Heart left ventricle (tissue), 16 donors: Measurements from ENCODE around the gene SCML2. TPM values are rescaled to one million over a fixed set of nuclear protein-coding genes. Genes with fewer than 3 reads are reported as not detected.

Experiments used
- ATAC-seq, 4 donors: fragments of 200-7000 bp; cut with Tn5 transposase; one replicate each; pipeline ENCODE4 v1.9.1; 2020 to 2022; ENCODE audit warnings: moderate library complexity in 4 of 4, mild to moderate bottlenecking in 3 of 4, moderate number of reproducible peaks in 1 of 4
- DNase-seq, 5 donors: peaks; one replicate each; pipeline ENCODE4 v3.0.0-alpha.2; 2020
- H3K27ac ChIP-seq, 12 donors: fragments of 200-600 bp; sonication (generic) in 4 of 12; one replicate each; pipeline versions ENCODE4 v1.5.0 to v1.8.0; 2016 to 2022; ENCODE audit warnings: mild to moderate bottlenecking in 2 of 12
- H3K27me3 ChIP-seq, 9 donors: fragments of 200-600 bp; sonication (generic) in 2 of 9; one replicate each; pipeline versions ENCODE4 v1.5.1 to v1.8.0; 2016 to 2022; ENCODE audit warnings: mild to moderate bottlenecking in 3 of 9
- H3K36me3 ChIP-seq, 9 donors: fragments of 200-600 bp; sonication (generic) in 2 of 9; one replicate each; pipeline versions ENCODE4 v1.5.0 to v1.8.0; 2018 to 2022; ENCODE audit warnings: mild to moderate bottlenecking in 2 of 9
- H3K4me1 ChIP-seq, 12 donors: fragments of 200-600 bp; sonication (generic) in 4 of 12; one replicate each; pipeline versions ENCODE4 v1.5.0 to v1.8.0; 2016 to 2022; ENCODE audit warnings: mild to moderate bottlenecking in 3 of 12
- H3K4me3 ChIP-seq, 12 donors: fragments of 200-600 bp; sonication (generic) in 4 of 12; one replicate each; pipeline versions ENCODE4 v1.5.0 to v1.8.0; 2017 to 2022; ENCODE audit warnings: mild to moderate bottlenecking in 9 of 12, moderate library complexity in 4 of 12
- H3K9me3 ChIP-seq, 12 donors: fragments of 200-600 bp; sonication (generic) in 4 of 12; one replicate each; pipeline versions ENCODE4 v1.5.0 to v1.8.0; 2016 to 2022; ENCODE audit warnings: mild to moderate bottlenecking in 1 of 12
- CTCF ChIP-seq, 12 donors: fragments of 200-600 bp; sonication (generic) in 4 of 12; IDR thresholded peaks; one replicate each; pipeline versions ENCODE4 v1.5.0 to v1.8.0; 2018 to 2022; ENCODE audit warnings: antibody characterized with exemption in 12 of 12, mild to moderate bottlenecking in 5 of 12
- POLR2A ChIP-seq, 2 donors: fragments of 450-650 bp; IDR thresholded peaks; one replicate each; pipeline ENCODE4 v1.6.1; 2017; ENCODE audit warnings: antibody characterized with exemption in 2 of 2, mild to moderate bottlenecking in 2 of 2, moderate library complexity in 2 of 2
- WGBS, 4 donors: extraction: QIAGEN DNeasy Blood & Tissue Kit in 2 of 4; methylation state at CpG; one replicate each; pipeline versions ENCODE4 v1.1.5 to v1.1.7; 2013 to 2018; 5-methylcytosine and 5-hydroxymethylcytosine counted together
- intact Hi-C, 10 donors: fragments of 100-400 bp; cut with DNase I; formaldehyde crosslinking; loops; one replicate each; pipeline versions ENCODE4 v1.11.1 to v1.14.2; 2022
- polyA plus RNA-seq, 2 donors: library from polyadenylated mRNA; stranded (reverse); fragments of 200-250 nt; gene quantifications; one replicate each; pipeline ENCODE4 v1.2.3, GENCODE V29; 2013
- total RNA-seq, 9 donors: library from RNA; depleted of rRNA in 2 of 9; stranded (reverse); fragments of >200 nt in 2 of 9; fragmentation: NEBNext Ultra II Directional in 3 of 9; extraction: Animal tissue kit (Norgen Biotek cat#: 25700) in 3 of 9; gene quantifications; one replicate each; pipeline versions ENCODE4 v1.1.0 to v1.2.4, GENCODE V29; 2016 to 2023
- donor health status: ischemic (EF 13 %, LVEDD 7.1; RV severe dilation, severe dysfunction).
- donor health status: healthy with polysubstance abuse.
- donor health status: DM: no; HTN: yes; CAD: no.
- donor health status: DM: no; HTN: no; CAD: no.
- donor health status: ischemic (EF 25% LVEDD 6.9; RV normal size, moderate dysfunction).
- donor health status: ischemic (EF 25% LVEDD 5.7; RV mildly dilated, moderate dysfunction).
- donor health status: healthy.
- donor health status: DM: yes; HTN: yes; CAD: no.
- donor health status: ischemic (EF 35%, LVEDD 5.7; RV mildly dilated, moderate dysfunction).
- donor health status: nonischemic (EF 11% LVEDD 7.7; RV severe dilation, severe dysfunction).
- donor health status: DM: yes; HTN: yes; CAD: no.
- donor health status: PGD.
- donor health status: ischemic (EF 29% LVEDD 5.4; RV normal size, mild dysfunction).
- donor health status: nonischemic (EF 23%, LVEDD 6.1; RV moderate dilation, normal function).

Gene SCML2
- total and polyA plus RNA-seq, 11 donors, result 0.90 to 2.0 (median 1.0) TPM

GRCh38 chrX:18228069-18228468 lies 126.4 kb downstream of the SCML2 start:
- Histone ChIP-seq H3K9me3 (peaks cover 0 to 5% (median 0%) of the 10 kb centered on the region in 12 donors), H3K4me3 (no peak overlapping the region), H3K36me3 (no peaks in the 10 kb centered on the region), H3K27me3 (no peaks in the 10 kb centered on the region), H3K27ac (no peak overlapping the region), H3K4me1 (no peaks in the 10 kb centered on the region)
- no peak for DNase-seq
- no peak for ATAC-seq
- intact Hi-C loops, result no loop called here
- no peak for TF ChIP-seq CTCF (IDR thresholded peaks at IDR 0.05)
- TF ChIP-seq POLR2A (IDR thresholded peaks at IDR 0.05), result no peak
- WGBS, 4 donors, result 78 to 86% (median 80%) methylated on average over 13 to 14 of the region's 14 CpGs

GRCh38 chrX:18227458-18227857 lies 127.0 kb downstream of the SCML2 start:
- no peaks in the 10 kb centered on the region for H3K27me3 ChIP-seq
- DNase-seq, result no peak
- 74 to 92% (median 82%) methylated on average over 7 of the region's 7 CpGs for WGBS, 4 donors
- H3K36me3 ChIP-seq, result no peaks in the 10 kb centered on the region
- TF ChIP-seq POLR2A (IDR thresholded peaks at IDR 0.05), result no peak
- no peak for ATAC-seq
- H3K27ac ChIP-seq, result no peak overlapping the region
- H3K4me1 ChIP-seq, result no peaks in the 10 kb centered on the region
- H3K9me3 ChIP-seq, result peaks cover 0 to 5% (median 0%) of the 10 kb centered on the region in 12 donors
- no peak overlapping the region for H3K4me3 ChIP-seq
- intact Hi-C loops, result no loop called here

- DNase-seq (no peak), ATAC-seq (no peak)
- Histone ChIP-seq H3K27me3 (no peaks in the 10 kb centered on the region), H3K27ac (no peak within 1 kb of the TSS), H3K4me1 (no peaks in the 10 kb centered on the region), H3K9me3 (peaks cover 0 to 5% (median 0%) of the 10 kb centered on the region in 12 donors), H3K4me3 (no peak within 1 kb of the TSS), H3K36me3 (no peaks in the 10 kb centered on the region)
- intact Hi-C loops, result no loop called here
- TF ChIP-seq CTCF (IDR thresholded peaks at IDR 0.05) (no peak), POLR2A (IDR thresholded peaks at IDR 0.05) (no peak)
- 93 to 95% (median 95%) methylated on average over 14 to 19 of the region's 19 CpGs for WGBS, 4 donors
Measured at GRCh38 chrX:18220786-18221185, 133.7 kb downstream of the SCML2 start, which contains the start of gene BEND2. Gene BEND2, minus strand, starts transcription at chrX:18220886. Its CDS starts 136 bp downstream, at chrX:18220750.

- TF ChIP-seq POLR2A (IDR thresholded peaks at IDR 0.05) (no peak), CTCF (IDR thresholded peaks at IDR 0.05) (peak in 8 of 12 donors; percentile 16 to 45 (median 38))
- Histone ChIP-seq H3K36me3 (no peaks in the 10 kb centered on the region), H3K27ac (no peak overlapping the region), H3K4me3 (no peak overlapping the region), H3K9me3 (no peaks in the 10 kb centered on the region), H3K4me1 (no peaks in the 10 kb centered on the region), H3K27me3 (peaks cover 0 to 5% (median 0%) of the 10 kb centered on the region in 9 donors)
- ATAC-seq, result no peak
- intact Hi-C loops, result loop anchor here in 5 of 10 donors (2.0 to 10.0 kb wide), 5 partner anchors 276 to 468 kb away; no protein-coding TSS in a partner anchor
- DNase-seq, result no peak
- WGBS, 4 donors, result 13 to 33% (median 16%) methylated on average over 2 of the region's 2 CpGs
Measured at GRCh38 chrX:18210470-18210869, 144.0 kb downstream of the SCML2 start.

GRCh38 chrX:18206657-18207056 lies 147.8 kb downstream of the SCML2 start:
- WGBS, 4 donors, result 58 to 83% (median 74%) methylated on average over 8 of the region's 8 CpGs
- H3K27ac ChIP-seq, result no peak overlapping the region
- H3K4me3 ChIP-seq, result no peak overlapping the region
- peaks cover 0 to 9% (median 0%) of the 10 kb centered on the region in 9 donors for H3K27me3 ChIP-seq
- intact Hi-C loops, result loop anchor here in 2 of 10 donors (5.0 to 10.0 kb wide), 2 partner anchors 262 to 419 kb away; no protein-coding TSS in a partner anchor
- ATAC-seq (no peak), DNase-seq (no peak)
- no peaks in the 10 kb centered on the region for H3K9me3 ChIP-seq
- no peaks in the 10 kb centered on the region for H3K36me3 ChIP-seq
- no peaks in the 10 kb centered on the region for H3K4me1 ChIP-seq
- no peak for TF ChIP-seq CTCF (IDR thresholded peaks at IDR 0.05)
- no peak for TF ChIP-seq POLR2A (IDR thresholded peaks at IDR 0.05)
